HepG2 (cell line): ENCODE measurements around the gene DIAPH1. TPM values are rescaled to one million over a fixed set of nuclear protein-coding genes. Genes with fewer than 3 reads are reported as not detected.

Experiments
- ATAD3A ChIP-seq: sonication (generic); formaldehyde crosslinking; IDR thresholded peaks from 2 replicates; pipeline ENCODE4 v1.4.0; 2020; ENCODE audit warnings: missing genetic modification reagents
- ATRX ChIP-seq: sonication (generic); formaldehyde crosslinking; IDR thresholded peaks from 2 replicates; pipeline ENCODE4 v1.4.0; 2020; ENCODE audit warnings: missing genetic modification reagents, borderline replicate concordance
- CREB1 ChIP-seq, 2 experiments: fragments of 450-650 bp in 1 of 2; IDR thresholded peaks; 2 replicates each; pipeline ENCODE4 v1.6.1; 2016 to 2017; ENCODE audit warnings: control low read depth in 1 of 2, mild to moderate bottlenecking in 1 of 2, missing compliant biosample characterization in 1 of 2, missing genetic modification characterization in 1 of 2
- FLYWCH1 ChIP-seq: sonication (generic); formaldehyde crosslinking; IDR thresholded peaks from 2 replicates; pipeline ENCODE4 v1.8.1; 2023; ENCODE audit warnings: mild to moderate bottlenecking, missing genetic modification reagents
- FOSL1 ChIP-seq: sonication (generic); formaldehyde crosslinking; IDR thresholded peaks from 2 replicates; pipeline ENCODE4 v1.9.0; 2021; ENCODE audit warnings: missing genetic modification reagents, borderline replicate concordance
- GFI1 ChIP-seq: sonication (generic); formaldehyde crosslinking; IDR thresholded peaks from 2 replicates; pipeline ENCODE4 v1.5.0; 2020; ENCODE audit warnings: missing genetic modification reagents, mild to moderate bottlenecking, borderline replicate concordance
- KDM6A ChIP-seq: IDR thresholded peaks from 2 replicates; pipeline ENCODE4 v1.6.1; 2016; ENCODE audit warnings: low read depth
- KLF9 ChIP-seq: IDR thresholded peaks from 2 replicates; pipeline ENCODE4 v1.6.1; 2016; ENCODE audit warnings: low read depth
- MIER3 ChIP-seq: IDR thresholded peaks from 2 replicates; pipeline ENCODE4 v1.6.1; 2016; ENCODE audit warnings: missing compliant biosample characterization, borderline replicate concordance
- NCOR1 ChIP-seq: fragments of 200-600 bp; sonication (generic); IDR thresholded peaks from 2 replicates; pipeline ENCODE4 v1.7.0; 2017; ENCODE audit warnings: antibody characterized with exemption, low read length, borderline replicate concordance
- PAF1 ChIP-seq: IDR thresholded peaks from 2 replicates; pipeline ENCODE4 v1.6.1; 2016; ENCODE audit warnings: missing genetic modification reagents, missing compliant biosample characterization
- PAX8 ChIP-seq: sonication (generic); formaldehyde crosslinking; IDR thresholded peaks from 2 replicates; pipeline ENCODE4 v1.8.0; 2022; ENCODE audit warnings: mild to moderate bottlenecking, missing genetic modification reagents, borderline replicate concordance
- PLRG1 ChIP-seq: fragments of 450-650 bp; conservative IDR thresholded peaks from 2 replicates; pipeline ENCODE4 v1.6.1; 2016
- SMAD1 ChIP-seq: sonication (generic); formaldehyde crosslinking; IDR thresholded peaks from 2 replicates; pipeline ENCODE4 v1.4.0; 2020; ENCODE audit warnings: missing genetic modification reagents, low read depth, mild to moderate bottlenecking, borderline replicate concordance
- SMYD3 ChIP-seq: sonication (generic); formaldehyde crosslinking; IDR thresholded peaks from 2 replicates; pipeline ENCODE4 v1.8.1; 2023; ENCODE audit warnings: mild to moderate bottlenecking, missing genetic modification reagents
- TBP ChIP-seq: sonication (generic); formaldehyde crosslinking; IDR thresholded peaks from 2 replicates; pipeline ENCODE4 v1.5.0; 2020; ENCODE audit warnings: missing genetic modification reagents
- XRCC5 ChIP-seq: fragments of 200-400 bp; formaldehyde crosslinking; optimal IDR thresholded peaks from 2 replicates; pipeline ENCODE3; 2017; ENCODE audit warnings: mild to moderate bottlenecking, low read length
- ZNF124 ChIP-seq: sonication (generic); formaldehyde crosslinking; IDR thresholded peaks from 2 replicates; pipeline ENCODE4 v1.4.0; 2020; ENCODE audit warnings: missing genetic modification reagents
- ZNF207 ChIP-seq: fragments of 450-650 bp; IDR thresholded peaks from 2 replicates; pipeline ENCODE4 v1.6.1; 2016; ENCODE audit warnings: antibody characterized with exemption, borderline replicate concordance
- ZNF281 ChIP-seq: sonication (generic); formaldehyde crosslinking; IDR thresholded peaks from 2 replicates; pipeline ENCODE4 v1.4.0; 2020; ENCODE audit warnings: missing genetic modification reagents, borderline replicate concordance
- ZNF296 ChIP-seq: sonication (generic); formaldehyde crosslinking; conservative IDR thresholded peaks from 2 replicates; pipeline ENCODE4 v1.5.0; 2020; ENCODE audit warnings: mild to moderate bottlenecking, missing genetic modification reagents
- ZNF326 ChIP-seq: sonication (generic); formaldehyde crosslinking; IDR thresholded peaks from 2 replicates; pipeline ENCODE4 v1.4.0; 2020; ENCODE audit warnings: missing genetic modification reagents, borderline replicate concordance
- ZNF432 ChIP-seq: sonication (generic); formaldehyde crosslinking; IDR thresholded peaks from 2 replicates; pipeline ENCODE4 v1.5.0; 2020; ENCODE audit warnings: missing genetic modification reagents, mild to moderate bottlenecking, borderline replicate concordance
- ZNF691 ChIP-seq: sonication (generic); formaldehyde crosslinking; IDR thresholded peaks from 2 replicates; pipeline ENCODE4 v1.4.0; 2020; ENCODE audit warnings: missing genetic modification reagents, low read depth, mild to moderate bottlenecking, borderline replicate concordance
- ZNF784 ChIP-seq: sonication (generic); formaldehyde crosslinking; IDR thresholded peaks from 2 replicates; pipeline ENCODE4 v1.5.1; 2020; ENCODE audit warnings: missing genetic modification reagents, mild to moderate bottlenecking, borderline replicate concordance
- ZNF878 ChIP-seq: sonication (generic); formaldehyde crosslinking; IDR thresholded peaks from 2 replicates; pipeline ENCODE4 v1.8.1; 2023; ENCODE audit warnings: mild to moderate bottlenecking, missing genetic modification reagents, moderate library complexity
- polyA plus RNA-seq, 8 experiments: library from polyadenylated mRNA; depleted of rRNA in 3 of 8; stranded (reverse) in 7 of 8; unstranded in 1 of 8; fragments of >200 nt; fragmentation: Illumina TruSeq in 4 of 8; extraction: Trizol in 4 of 8; gene quantifications; 2 replicates each; pipeline versions ENCODE4 v1.2.1 to v1.2.3, GENCODE V29; 2011 to 2016; ENCODE audit warnings: low read depth in 4 of 8, missing spikeins in 1 of 8, mixed read lengths in 1 of 8; ENCODE audit not compliant: insufficient read depth in 1 of 8
- total RNA-seq, 5 experiments: library from RNA; depleted of rRNA; stranded (reverse); fragments of >200 nt; fragmentation: Illumina TruSeq; extraction: Trizol; gene quantifications; 2 replicates each; pipeline ENCODE4 v1.2.3, GENCODE V29; 2016; ENCODE audit warnings: low read depth in 1 of 5

DIAPH1 gene
- total and polyA plus RNA-seq, 2 of the 13 experiments (the other 11 are each of a cell fraction or from before 2014, with no cell fraction given), result 25.1 to 33.9 TPM

- TF ChIP-seq ZNF432 (no peak), KLF9 (CRISPR knock-in tag) (0 out of 2 replicates have a peak, but pooled peaks have one; percentile 34), ZNF207 (no peak), TBP (no peak), ATAD3A (CRISPR knock-in tag) (no peak), KDM6A (CRISPR knock-in tag) (peak; percentile 60; the same call in 1 of the 2 replicates), PLRG1 (no peak), SMYD3 (CRISPR knock-in tag) (no peak), GFI1 (CRISPR knock-in tag) (0 out of 2 replicates have a peak, but pooled peaks have one; percentile 38), ATRX (no peak), SMAD1 (no peak), NCOR1 (peak; percentile 63; the same call in 1 of the 2 replicates), ZNF784 (no peak), ZNF296 (CRISPR knock-in tag) (no peak), FLYWCH1 (CRISPR knock-in tag) (no peak), ZNF878 (CRISPR knock-in tag) (no peak), CREB1 (IDR thresholded peaks at IDR 0.05) (no peak), CREB1 (CRISPR knock-in tag; IDR thresholded peaks at IDR 0.05) (peak; percentile 37; the same call in 1 of the 2 replicates), MIER3 (no peak), ZNF124 (CRISPR knock-in tag) (no peak), PAX8 (no peak), PAF1 (CRISPR knock-in tag) (no peak), ZNF281 (CRISPR knock-in tag) (no peak), XRCC5 (no peak), FOSL1 (CRISPR knock-in tag) (no peak), ZNF326 (no peak), ZNF691 (no peak)
Measured at GRCh38 chr5:141608557-141608956, 10.2 kb downstream of the DIAPH1 start (continued).
